CD4-positive, alpha-beta T cell treated with Interleukin-4 for 1 hour (primary cell): ENCODE results near the gene SIGLECL1.

Experiments
- DNase-seq, 2 donors: peaks; one replicate each; pipeline ENCODE4 v3.0.0-alpha.2; 2020 to 2022

Gene SIGLECL1

DNA sequence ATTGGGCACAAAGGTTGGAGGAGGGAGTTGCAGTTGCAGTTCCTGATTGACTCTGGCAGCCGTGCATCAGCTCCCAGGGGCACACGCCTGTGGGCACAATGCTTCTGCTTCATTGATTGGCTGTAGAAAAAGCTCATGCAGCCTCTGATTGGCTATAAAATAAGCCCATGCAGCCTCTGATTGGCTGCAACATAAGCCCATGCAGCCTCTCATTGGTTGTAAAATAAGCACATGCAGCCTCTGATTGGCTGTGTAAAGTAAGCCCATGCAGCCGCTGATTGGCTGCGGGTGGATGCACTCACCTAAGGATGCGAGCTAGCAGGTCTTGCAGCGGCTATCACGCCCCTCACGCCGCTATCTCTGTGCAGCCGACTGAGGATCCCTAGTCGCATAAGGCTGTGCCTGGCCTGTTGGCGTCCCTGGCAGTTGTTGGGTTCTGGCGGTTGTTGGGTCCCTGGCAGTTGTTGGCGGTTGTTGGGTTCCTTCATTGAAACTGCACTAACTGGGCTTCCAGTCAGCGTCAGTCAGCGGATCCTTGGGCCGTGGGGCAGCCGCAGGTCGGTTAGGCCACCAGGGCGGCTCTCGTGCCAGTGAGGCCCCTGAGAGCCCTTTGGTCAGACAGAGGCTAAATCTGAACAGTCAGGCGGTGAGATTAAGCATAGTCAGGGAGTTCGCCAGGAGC is at the start of gene SIGLECL1:
Gene SIGLECL1, plus strand, starts transcription at position 295 of the 682 bp plus-strand sequence. CDS start 12,993 bp downstream, outside the sequence.
- no peak for DNase-seq

DNA sequence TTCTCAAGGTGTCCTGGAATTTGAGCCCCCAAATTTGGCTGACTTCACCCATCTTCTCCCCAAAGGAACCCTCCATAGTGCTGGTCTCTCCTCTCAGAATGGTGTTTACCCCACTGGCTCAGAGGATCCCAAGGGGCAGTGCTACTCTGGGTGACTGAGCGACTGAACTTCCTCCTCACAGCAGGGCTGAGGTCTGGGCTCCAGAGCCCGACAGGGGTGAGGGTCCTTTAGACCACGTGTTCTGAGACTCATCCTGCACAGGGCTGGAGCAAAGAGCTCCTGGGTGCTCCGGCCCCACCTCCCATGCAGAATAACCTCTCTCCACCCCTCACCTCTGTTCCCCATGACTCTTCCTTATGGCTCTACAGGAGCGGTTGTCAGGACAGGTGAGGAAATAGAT is 49.2 kb upstream of the SIGLECL1 start:
- DNase-seq = no peak

DNA sequence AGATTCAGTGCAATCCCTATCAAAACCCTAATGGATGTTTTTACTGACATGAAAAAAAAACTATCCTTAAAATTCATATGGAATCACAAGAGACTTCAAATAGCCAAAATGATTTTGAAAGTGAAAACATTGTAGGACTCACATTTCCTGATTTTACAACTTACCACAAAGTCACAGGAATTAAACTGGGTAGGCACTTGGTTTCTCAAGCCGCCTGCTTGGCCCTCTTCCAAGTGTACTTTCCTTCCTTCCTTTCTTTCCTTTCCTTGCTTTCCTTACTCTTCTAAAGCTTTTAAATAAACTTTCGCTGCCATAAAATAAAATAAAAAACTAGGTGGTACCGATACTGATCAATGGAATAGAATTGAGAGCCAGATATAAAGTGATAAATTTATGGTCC is 47.0 kb upstream of the SIGLECL1 start:
- DNase-seq = no peak

DNA sequence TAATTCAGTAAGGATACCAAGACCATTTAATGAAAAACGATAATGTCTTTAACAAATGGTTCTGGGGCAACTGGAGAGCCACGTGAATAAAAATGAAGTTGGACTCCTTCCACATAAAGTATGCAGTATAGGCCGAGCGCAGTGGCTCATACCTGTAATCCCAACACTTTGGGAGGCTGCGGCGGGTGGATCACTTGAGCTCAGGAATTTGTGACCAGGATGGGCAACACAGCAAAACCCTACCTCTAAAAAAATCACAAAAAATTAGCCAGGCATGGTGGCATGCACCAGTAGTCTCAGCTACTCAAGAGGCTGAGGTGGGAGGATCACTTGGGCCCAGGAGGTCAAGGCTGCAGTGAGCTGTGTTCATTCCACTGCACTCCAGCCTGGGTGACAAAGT is 46.6 kb upstream of the SIGLECL1 start:
- no peak for DNase-seq

DNA sequence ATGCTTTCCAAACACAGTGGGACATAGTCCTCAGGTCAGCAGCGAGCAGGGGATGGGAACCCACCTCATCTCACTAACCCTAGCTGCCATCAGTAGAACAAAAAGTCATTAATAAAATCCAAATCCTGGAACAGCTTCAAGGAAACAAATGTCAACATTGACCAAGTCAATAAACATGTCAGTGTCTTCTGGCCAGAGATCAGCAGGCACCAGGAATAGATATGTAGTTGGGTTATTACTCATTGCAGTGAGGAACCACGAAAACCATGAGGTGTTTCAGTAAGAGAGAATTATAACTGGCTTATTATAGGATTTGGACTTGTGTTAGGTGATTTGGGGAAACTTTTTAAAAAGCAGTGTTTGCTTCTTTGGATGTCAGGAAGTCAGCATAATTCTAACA is 43.1 kb upstream of the SIGLECL1 start:
- DNase-seq = no peak

DNA sequence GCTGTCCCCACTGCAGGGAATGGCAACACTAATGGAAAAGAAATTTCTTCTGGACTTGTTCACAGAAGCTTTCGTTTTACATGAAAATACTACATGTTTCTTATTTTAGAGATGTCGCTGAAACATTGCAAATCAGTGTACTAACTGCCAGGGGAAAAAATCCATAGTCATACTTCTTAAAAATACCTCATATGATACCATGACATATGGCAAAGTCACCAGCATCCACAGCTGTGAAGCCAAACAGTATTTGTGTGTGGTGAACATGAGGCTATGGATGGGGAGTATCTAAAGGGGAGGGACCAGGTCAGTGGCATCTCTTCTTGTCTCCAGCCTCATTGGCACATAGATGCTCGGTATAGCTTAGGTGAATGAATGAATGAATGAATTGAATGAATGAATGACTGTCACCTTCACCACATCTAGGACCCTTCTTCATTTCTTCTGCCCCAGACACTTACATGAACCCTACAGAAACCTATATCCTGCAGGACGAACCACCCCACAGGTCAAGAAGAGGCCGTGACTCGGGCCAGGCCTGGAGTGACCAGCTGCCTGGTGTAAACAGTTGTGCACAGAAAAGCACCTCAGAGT is 40.6 kb upstream of the SIGLECL1 start:
- no peak for DNase-seq

DNA sequence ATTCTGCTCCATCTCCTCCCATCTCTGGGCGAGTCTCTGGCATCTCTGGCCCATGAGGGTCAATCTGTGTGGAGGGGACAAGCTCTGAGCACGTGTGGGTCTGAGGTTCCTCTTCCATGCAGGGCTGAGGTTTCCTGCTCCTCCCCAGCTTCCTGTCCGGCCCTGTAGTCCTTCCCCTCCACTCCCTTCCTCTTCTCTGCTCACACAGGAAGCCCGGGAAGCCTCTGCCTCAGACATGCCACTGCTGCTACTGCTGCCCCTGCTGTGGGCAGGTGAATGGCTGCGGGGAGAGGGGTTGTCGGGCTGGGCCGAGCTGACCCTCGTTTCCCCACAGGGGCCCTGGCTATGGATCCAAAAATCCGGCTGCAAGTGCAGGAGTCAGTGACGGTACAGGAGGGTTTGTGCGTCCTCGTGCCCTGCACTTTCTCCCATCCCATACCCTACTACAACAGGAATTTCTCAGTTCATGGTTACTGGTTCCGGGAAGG is 40.0 kb upstream of the SIGLECL1 start:
- peak; percentile 2 to 45 for DNase-seq

DNA sequence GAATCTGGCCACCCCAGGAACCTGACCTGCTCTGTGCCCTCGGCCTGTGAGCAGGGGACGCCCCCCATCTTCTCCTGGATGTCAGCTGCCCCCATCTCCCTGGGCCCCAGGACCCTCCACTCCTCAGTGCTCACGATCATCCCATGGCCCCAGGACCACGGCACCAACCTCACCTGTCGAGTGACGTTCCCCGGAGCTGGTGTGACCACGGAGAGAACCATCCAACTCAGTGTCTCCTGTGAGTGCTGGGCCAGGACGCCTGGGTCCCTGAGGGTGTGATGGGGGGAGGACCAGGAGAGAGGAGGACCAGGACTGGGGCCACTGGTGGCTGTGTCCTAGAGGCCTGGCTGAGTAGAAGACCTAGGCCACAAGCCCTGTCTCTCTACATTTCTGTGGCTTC is 39.0 kb upstream of the SIGLECL1 start:
- no peak for DNase-seq

DNA sequence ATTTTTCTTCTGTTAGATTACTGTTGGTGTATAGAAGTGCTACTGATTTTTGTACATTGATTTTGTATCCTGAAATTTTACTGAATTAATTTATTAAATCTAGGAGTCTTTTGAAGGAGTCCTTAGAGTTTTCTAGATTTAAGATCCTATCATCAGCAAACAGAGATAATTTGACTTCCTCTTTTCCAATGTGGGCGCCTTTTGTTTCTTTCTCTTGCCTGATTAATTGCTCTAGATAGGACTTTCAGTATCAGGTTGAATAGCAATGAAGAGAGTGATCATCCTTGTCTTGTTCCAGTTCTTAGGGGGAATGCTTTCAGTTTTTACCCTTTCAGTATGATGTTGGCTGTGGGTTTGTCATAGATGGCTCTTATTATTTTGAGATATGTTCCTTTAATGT is 31.6 kb upstream of the SIGLECL1 start:
- DNase-seq = no peak

DNA sequence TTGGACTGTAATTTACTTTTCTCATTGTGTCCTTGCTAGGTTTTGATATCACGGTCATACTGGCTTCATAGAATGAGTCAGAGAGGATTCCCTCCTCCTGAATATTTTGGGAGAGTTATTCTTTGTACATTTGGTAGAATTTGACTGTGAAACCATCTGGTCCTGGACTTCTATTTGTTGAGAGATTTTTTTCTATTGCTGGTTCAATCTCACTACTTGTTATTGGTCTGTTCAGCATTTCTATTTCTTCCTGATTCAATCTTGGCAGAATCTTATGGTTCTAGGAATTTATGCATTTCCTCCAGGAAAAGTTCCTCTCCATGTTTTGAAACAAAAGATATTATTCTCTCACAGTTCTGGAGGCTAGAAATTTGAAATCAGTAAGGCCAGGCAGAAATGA is 30.9 kb upstream of the SIGLECL1 start:
- no peak for DNase-seq

DNA sequence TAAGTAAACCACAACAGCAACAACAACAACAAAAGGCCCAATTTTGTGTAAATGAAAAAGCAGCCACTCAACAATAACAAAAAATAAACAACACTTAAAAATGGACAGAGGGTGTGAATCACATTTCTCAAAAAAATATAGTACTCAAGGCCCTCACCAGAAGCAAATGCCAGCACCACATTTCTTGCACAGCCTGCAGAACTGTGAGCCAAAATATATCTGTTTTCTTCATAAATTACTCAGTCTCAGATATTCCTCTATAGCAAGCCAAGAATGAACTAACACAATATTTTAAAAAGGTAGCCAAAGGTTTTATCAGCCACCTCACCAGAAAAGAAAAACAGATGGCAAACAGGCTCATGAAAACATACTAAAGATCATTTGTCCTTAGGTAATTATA is 29.9 kb upstream of the SIGLECL1 start:
- no peak for DNase-seq

DNA sequence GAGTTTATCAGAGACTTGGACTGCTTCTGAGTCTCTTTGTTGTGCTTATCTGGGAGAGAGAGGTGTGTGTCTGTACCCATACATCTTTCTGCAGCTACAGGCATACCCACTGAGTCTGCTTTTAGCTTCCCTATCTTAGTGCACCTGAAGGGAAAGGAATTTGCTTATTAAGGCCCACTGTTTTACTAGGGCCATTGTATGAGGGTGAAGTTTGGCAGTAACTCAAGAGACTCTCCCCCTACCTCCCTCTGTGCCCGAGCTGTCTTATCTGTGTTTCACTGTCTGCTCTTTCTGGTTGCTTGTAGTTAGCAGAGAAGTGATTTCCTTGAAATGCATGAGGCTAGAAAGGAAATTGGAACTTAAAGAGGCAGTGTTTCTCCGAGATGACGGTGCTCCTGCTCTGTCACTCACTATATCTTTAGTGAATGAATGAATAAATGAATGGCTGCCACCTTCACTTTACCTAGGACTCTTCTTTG is 26.7 kb upstream of the SIGLECL1 start:
- DNase-seq = no peak

DNA sequence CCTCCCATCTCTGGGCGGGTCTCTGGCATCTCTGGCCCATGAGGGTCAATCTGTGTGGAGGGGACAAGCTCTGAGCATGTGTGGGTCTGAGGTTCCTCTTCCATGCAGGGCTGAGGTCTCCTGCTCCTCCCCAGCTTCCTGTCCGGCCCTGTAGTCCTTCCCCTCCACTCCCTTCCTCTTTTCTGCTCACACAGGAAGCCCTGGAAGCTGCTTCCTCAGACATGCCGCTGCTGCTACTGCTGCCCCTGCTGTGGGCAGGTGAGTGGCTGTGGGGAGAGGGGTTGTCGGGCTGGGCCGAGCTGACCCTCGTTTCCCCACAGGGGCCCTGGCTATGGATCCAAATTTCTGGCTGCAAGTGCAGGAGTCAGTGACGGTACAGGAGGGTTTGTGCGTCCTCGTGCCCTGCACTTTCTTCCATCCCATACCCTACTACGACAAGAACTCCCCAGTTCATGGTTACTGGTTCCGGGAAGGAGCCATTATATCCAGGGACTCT is 25.9 kb upstream of the SIGLECL1 start, which contains the start of gene CD33:
Gene CD33, plus strand, starts transcription at position 183 of the 496 bp plus-strand sequence. Its CDS starts 39 bp downstream, at position 222.
- peak; percentile 3 to 47 for DNase-seq

DNA sequence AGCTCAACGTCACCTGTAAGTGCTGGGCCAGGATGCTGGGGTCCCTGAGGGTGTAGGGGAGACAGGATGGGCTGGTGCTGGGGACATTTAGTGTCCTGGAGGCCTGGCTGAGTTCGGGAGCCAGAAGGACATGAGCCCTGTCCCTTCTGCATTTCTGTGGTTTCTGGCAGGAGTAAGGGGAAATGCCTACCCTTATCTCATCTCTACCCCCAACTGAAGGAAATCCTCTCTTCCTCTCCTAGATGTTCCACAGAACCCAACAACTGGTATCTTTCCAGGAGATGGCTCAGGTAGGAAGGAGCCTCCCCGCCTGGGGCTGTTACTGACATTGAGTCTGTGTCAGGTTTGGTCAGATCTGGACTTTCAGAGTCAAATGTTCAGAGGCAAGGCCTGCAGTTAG is 24.8 kb upstream of the SIGLECL1 start:
- DNase-seq = no peak

DNA sequence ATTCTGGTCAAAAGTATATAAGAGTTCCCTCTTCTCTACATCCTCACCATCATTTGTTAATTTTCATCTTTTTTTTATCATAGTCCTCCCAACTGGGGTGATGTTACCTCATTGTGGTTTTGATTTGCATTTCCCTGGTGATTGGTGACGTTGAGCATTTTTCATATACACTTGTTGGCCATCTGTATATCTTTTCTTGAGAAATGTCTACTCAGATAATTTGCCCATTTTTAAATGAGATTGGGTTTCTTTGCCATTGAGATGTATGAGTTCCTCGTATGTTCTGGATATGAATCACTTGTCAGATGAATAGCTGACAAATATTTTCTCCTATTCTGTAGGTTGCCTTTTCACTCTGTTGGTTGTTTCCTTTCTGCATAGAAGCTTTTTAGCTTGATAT is 23.6 kb upstream of the SIGLECL1 start:
- DNase-seq = no peak

DNA sequence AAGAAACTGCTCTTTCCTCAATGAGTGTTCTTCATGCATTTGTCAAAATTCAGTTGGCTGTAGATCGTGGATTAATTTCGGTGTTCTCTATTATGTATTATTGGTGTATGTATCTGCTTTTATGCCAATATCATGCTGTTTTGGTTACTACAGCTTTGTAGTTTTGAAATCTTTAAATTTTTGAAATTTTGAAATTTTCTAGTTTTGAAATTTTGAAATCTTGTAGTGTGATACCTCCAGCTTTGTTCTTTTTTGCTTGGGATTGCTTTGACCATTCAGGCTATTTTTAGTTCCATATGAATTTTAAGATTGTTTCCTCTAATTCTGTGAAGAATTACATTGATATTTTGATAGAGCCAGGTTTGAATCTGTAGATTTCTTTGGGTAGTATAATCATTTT is 22.9 kb upstream of the SIGLECL1 start:
- no peak for DNase-seq

DNA sequence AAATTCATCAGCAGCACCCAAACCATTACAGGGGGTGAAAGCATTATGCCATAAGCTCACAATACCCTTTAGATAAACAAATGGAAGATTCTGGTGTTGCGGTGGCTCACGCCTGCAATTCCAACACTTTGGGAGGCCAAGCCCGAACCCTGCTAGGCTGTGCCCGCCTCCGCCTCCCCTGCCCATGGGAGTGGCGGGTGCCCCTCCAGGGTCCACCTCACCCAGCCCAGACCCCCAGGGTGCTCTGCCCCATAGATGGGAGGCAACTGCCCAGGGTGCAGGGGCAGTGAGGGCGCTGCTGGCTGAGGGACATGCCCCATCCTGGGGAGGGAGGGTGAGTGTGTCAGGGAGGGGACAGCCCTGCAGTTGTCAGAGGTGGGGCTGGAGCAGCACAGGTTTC is 10.0 kb upstream of the SIGLECL1 start:
- DNase-seq = no peak

DNA sequence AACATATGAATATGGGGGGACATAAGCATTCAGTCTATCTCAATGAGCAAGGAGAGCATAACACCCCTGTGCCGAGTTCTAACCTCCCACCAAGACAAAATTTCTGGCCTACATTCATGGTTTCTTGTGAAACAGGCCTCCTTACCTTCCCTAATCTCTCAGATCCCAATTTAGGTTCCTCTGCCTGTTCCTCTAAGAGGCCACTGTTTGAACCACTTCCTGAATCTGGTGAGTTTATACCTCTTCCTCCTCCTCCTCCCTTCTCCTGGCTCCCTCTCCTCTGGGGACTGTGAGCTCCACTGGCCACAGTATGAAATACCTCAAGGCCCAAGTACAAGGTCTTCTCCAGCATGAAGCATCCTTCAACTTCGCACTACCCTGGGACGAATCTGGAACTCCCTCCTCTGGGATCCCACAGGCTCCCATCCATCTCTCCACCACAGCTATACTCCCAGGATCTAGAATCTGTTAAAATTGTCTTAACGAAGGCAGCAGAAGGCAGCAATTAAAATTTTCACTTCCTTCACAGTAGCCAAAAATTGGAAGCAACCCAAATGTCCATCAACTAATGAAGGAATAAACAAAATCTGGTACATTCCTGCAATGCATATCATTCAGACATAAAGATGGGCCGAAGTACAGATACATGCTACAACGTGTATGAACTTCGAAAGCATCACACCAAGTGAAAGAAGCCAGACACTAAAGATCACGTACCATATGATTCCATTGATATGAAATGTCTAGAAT is 7.8 kb upstream of the SIGLECL1 start:
- DNase-seq = no peak

DNA sequence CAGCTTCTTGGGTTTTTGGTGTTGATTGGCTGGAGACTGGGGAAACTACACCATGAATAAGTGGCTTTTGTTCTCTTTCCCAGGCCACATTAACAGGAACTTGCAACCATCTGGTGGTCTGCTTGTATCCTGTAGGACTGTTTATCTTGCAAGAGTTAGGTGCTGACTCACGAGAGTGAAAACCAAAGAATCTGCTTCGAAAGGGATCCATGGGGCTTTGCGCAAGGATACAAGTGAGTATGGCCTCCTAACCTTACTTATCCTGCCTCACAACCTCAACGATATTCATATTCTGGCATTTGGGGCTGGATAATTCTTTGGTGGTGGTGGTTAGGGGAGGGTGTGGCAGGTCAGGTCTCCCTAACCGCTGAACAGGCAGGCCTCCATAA is 4.7 kb upstream of the SIGLECL1 start:
- peak in 1 of 2 donors; percentile 14 for DNase-seq

DNA sequence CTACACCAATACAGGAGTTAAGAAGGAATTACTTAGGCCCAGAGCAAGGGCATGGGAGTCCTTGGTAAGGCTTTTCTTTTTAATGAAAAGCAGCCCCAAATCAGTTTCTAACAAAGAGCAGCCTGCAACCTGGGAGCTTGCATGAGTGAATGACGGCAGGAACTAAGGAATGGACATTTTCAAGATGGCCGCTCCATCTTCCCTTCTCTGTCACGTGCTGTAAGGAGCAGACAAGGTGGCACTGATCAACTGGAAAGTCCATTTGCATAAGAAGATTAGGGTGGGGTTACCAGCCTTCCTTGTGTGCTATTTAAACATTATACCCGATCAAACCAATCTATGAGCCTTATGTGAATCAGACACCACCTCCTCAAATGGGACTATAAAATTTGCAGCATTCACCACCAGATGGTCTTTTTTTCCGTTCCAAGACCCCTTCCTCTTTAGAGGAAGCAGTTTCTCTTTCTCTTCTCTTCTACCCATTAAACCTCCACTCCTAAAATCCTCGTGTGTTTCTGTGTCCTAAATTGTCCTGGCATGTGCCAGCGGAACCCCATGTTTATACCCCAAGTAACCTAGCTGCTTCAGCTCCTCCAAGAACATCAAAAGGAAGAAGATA is 2.8 kb upstream of the SIGLECL1 start:
- DNase-seq = no peak

DNA sequence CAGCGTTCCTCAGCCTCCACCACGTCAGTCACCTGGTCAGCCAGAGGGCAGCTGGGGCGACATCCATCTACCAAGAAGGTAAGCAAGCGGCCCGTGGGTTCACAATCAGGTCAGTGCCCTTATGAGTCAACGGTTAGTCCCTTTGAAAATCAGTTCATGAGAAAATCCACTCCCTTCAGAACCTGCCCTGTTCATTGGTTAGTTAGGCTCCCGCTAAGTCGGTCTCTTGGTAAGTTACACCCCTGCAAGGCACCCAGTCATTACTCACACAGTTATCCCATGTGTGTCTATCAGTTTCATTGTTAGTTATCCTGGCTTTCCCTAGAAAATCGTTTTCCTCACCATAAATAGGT is 564 bp downstream of the SIGLECL1 start:
- DNase-seq = no peak

DNA sequence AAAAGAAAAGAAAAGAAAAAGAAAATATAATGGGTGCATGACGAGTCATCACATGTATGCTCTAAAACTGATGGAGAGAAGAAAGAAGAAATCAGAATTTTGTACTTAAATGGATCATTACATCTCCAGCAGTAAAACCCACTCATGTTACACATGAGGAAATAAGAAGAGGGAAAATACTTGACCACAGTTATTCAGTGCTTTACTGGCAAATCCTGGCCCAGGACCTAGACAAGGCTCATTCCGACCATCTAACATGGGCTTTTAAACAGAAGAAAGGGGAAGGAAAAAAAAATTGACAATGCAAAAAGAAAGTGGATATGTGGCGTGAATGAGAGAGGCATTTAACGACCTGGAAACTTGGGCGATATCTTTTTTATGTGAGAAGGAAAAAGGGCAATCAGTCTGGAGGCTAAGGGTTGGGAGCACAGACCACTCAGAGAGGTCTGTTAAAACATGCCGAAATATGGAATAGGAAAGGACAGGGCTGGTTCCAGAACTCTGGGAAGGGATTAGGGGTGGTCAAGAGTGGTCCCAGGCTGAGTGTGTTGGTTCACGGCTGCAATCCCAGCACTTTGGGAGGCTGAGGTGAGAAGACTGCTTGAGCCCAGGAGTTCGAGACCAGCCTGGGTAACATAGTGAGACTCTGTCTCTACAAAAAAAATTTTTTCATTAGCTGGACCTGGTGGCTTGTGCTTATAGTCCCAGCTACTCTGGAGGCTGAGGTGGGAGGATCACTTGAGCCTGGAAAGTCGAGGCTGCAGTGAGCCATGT is 1.6 kb downstream of the SIGLECL1 start:
- no peak for DNase-seq
